Measurements from ENCODE around the gene ASH1L. TPM values are rescaled to one million over a fixed set of nuclear protein-coding genes. Genes with fewer than 3 reads are reported as not detected.
A peak's percentile ranks its signal among the peaks of the same experiment; 100 is the strongest.
"Not testable (repeated sequence)": the region's sequence is repeated elsewhere in the genome, so short reads cannot be mapped to it uniquely, and the experiment has no call there.

Gene ASH1L
- total and polyA plus RNA-seq, 7 experiments from 2014 or later = 20.1 to 109 (median 87.0) TPM

- peaks cover 0 to 48% (median 3%) of the 10 kb centered on the region in 3 experiments for H3K36me3 ChIP-seq (ENCODE audit: control insufficient read depth in 2 of 3, insufficient read depth in 3 of 3, low read length in 3 of 3)
- H3K27me3 ChIP-seq (ENCODE audit: control insufficient read depth in 2 of 2, insufficient read depth in 2 of 2, low read length in 2 of 2); H3K4me1 ChIP-seq (ENCODE audit: control insufficient read depth in 2 of 2, insufficient read depth in 2 of 2, low read length in 2 of 2); H3K27me3 Mint-ChIP-seq; H3K4me3 Mint-ChIP-seq; H3K4me3 ChIP-seq (ENCODE audit: low read length); H3K9me3 Mint-ChIP-seq; H3K9me3 ChIP-seq (ENCODE audit: control insufficient read depth in 2 of 3, low read length in 3 of 3); H3K4me1 Mint-ChIP-seq; DNase-seq; H3K27ac Mint-ChIP-seq; POLR2A ChIA-PET; intact Hi-C loops (cut with micrococcal nuclease); H3K27ac ChIP-seq (ENCODE audit: low read depth, low read length); ATAC-seq: not testable (repeated sequence)
- H3K36me3 Mint-ChIP-seq = peaks cover 4 to 34% (median 28%) of the 10 kb centered on the region in 5 donors
- CTCF ChIA-PET = interaction anchor here (0.6 kb wide), 1 partner anchor 720 kb away, joined by 3 read pairs; the partner anchor contains the start of gene SEMA4A
These were observed 128.7 kb downstream of the ASH1L start for GRCh38 chr1:155433831-155434389.

DNA sequence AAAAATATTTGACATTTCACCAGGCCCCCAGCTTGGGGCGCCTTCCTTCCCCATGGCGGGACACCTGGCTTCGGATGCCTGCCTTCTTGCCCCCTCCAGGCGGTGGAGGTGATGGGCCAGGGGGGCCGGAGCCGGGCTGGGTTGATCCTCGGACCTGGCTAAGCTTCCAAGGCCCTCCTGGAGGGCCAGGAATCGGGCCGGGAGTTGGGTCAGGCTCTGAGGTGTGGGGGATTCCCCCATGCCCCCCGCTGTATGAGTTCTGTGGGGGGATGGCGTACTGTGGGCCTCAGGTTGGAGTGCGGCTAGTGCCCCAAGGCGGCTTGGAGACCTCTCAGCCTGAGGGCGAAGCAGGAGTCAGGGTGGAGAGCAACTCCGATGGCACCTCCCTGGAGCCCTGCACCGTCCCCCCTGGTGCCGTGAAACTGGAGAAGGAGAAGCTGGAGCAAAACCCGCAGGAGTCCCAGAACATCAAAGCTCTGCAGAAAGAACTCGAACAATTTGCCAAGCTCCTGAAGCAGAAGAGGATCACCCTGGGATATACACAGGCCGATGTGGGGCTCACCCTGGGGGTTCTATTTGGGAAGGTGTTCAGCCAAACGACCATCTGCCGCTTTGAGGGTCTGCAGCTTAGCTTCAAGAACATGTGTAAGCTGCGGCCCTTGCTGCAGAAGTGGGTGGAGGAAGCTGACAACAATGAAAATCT, 129.3 kb downstream of the ASH1L start:
- H3K4me1 ChIP-seq (ENCODE audit: control insufficient read depth in 2 of 2, insufficient read depth in 2 of 2, low read length in 2 of 2); H3K27me3 ChIP-seq (ENCODE audit: control insufficient read depth in 2 of 2, insufficient read depth in 2 of 2, low read length in 2 of 2); H3K9me3 Mint-ChIP-seq; DNase-seq; ATAC-seq; intact Hi-C loops (cut with micrococcal nuclease); H3K4me3 ChIP-seq (ENCODE audit: low read length); H3K9me3 ChIP-seq (ENCODE audit: control insufficient read depth in 2 of 3, low read length in 3 of 3); H3K27ac ChIP-seq (ENCODE audit: low read depth, low read length); CTCF ChIA-PET; H3K27ac Mint-ChIP-seq; H3K4me1 Mint-ChIP-seq; H3K4me3 Mint-ChIP-seq; H3K27me3 Mint-ChIP-seq: not testable (repeated sequence)
- peaks cover 0 to 29% (median 21%) of the 10 kb centered on the region in 5 donors for H3K36me3 Mint-ChIP-seq
- POLR2A ChIA-PET = interaction anchor here (0.6 kb wide), 1 partner anchor 34 kb away, joined by 3 read pairs; no protein-coding TSS in a partner anchor
- peaks cover 0 to 42% (median 3%) of the 10 kb centered on the region in 3 experiments for H3K36me3 ChIP-seq (ENCODE audit: control insufficient read depth in 2 of 3, insufficient read depth in 3 of 3, low read length in 3 of 3)

GRCh38 chr1:155424091-155424490, 138.5 kb downstream of the ASH1L start:
- Histone ChIP-seq H3K27me3 (ENCODE audit: control insufficient read depth in 2 of 2, insufficient read depth in 2 of 2, low read length in 2 of 2) (no peaks in the 10 kb centered on the region), H3K4me3 (ENCODE audit: low read length) (no peak overlapping the region), H3K4me1 (ENCODE audit: control insufficient read depth in 2 of 2, insufficient read depth in 2 of 2, low read length in 2 of 2) (no peaks in the 10 kb centered on the region), H3K36me3 (ENCODE audit: control insufficient read depth in 2 of 3, insufficient read depth in 3 of 3, low read length in 3 of 3) (peaks cover 0 to 6% (median 0%) of the 10 kb centered on the region in 3 experiments), H3K9me3 (ENCODE audit: control insufficient read depth in 2 of 3, low read length in 3 of 3) (no peaks in the 10 kb centered on the region), H3K27ac (ENCODE audit: low read depth, low read length) (no peak overlapping the region)
- H3K27me3 Mint-ChIP-seq = no peaks in the 10 kb centered on the region
- H3K36me3 Mint-ChIP-seq = peaks cover 0 to 17% (median 4%) of the 10 kb centered on the region in 5 donors
- peaks cover 0 to 2% (median 0%) of the 10 kb centered on the region in 11 donors for H3K9me3 Mint-ChIP-seq
- POLR2A ChIA-PET = no interaction called here
- ATAC-seq = no peak
- CTCF ChIA-PET = no interaction called here
- H3K4me3 Mint-ChIP-seq = no peak overlapping the region
- peak overlapping the region in 1 of 9 donors; percentile 36 for H3K27ac Mint-ChIP-seq
- peaks cover 0 to 7% (median 5%) of the 10 kb centered on the region in 7 donors for H3K4me1 Mint-ChIP-seq
- no peak for DNase-seq
- intact Hi-C loops (cut with micrococcal nuclease) = no loop called here

- H3K27ac Mint-ChIP-seq = peak overlapping the region in 2 of 9 donors; percentile 31 to 46
These were observed 141.8 kb downstream of the ASH1L start for GRCh38 chr1:155420788-155421187.

GRCh38 chr1:155411840-155412239, 150.8 kb downstream of the ASH1L start:
- H3K9me3 ChIP-seq (ENCODE audit: control insufficient read depth in 2 of 3, low read length in 3 of 3); H3K27me3 Mint-ChIP-seq; ATAC-seq; DNase-seq; intact Hi-C loops (cut with micrococcal nuclease); H3K4me1 ChIP-seq (ENCODE audit: control insufficient read depth in 2 of 2, insufficient read depth in 2 of 2, low read length in 2 of 2); CTCF ChIA-PET; H3K4me1 Mint-ChIP-seq; H3K9me3 Mint-ChIP-seq; H3K27ac ChIP-seq (ENCODE audit: low read depth, low read length); H3K4me3 ChIP-seq (ENCODE audit: low read length); H3K4me3 Mint-ChIP-seq; H3K27me3 ChIP-seq (ENCODE audit: control insufficient read depth in 2 of 2, insufficient read depth in 2 of 2, low read length in 2 of 2): not testable (repeated sequence)
- peak overlapping the region in 3 of 9 donors; percentile 5 to 56 (median 40) for H3K27ac Mint-ChIP-seq
- POLR2A ChIA-PET = interaction anchor here (0.5 to 0.7 kb wide), 2 partner anchors 170 to 752 kb away, joined by 3 read pairs; no protein-coding TSS in a partner anchor
- peaks cover 4 to 33% (median 12%) of the 10 kb centered on the region in 5 donors for H3K36me3 Mint-ChIP-seq
- H3K36me3 ChIP-seq (ENCODE audit: control insufficient read depth in 2 of 3, insufficient read depth in 3 of 3, low read length in 3 of 3) = peaks cover 0 to 43% (median 10%) of the 10 kb centered on the region in 3 experiments

More at GRCh38 chr1:155420788-155421187, 141.8 kb downstream of the ASH1L start:
- H3K9me3 Mint-ChIP-seq = peaks cover 0 to 2% (median 0%) of the 10 kb centered on the region in 11 donors
- H3K36me3 Mint-ChIP-seq = peaks cover 0 to 25% (median 4%) of the 10 kb centered on the region in 5 donors
- ChIA-PET POLR2A (no interaction called here), CTCF (interaction anchor here (0.6 kb wide), 1 partner anchor 9 kb away, joined by 3 read pairs; no protein-coding TSS in a partner anchor)
- Histone ChIP-seq H3K27me3 (ENCODE audit: control insufficient read depth in 2 of 2, insufficient read depth in 2 of 2, low read length in 2 of 2) (no peaks in the 10 kb centered on the region), H3K27ac (ENCODE audit: low read depth, low read length) (no peak overlapping the region), H3K9me3 (ENCODE audit: control insufficient read depth in 2 of 3, low read length in 3 of 3) (no peaks in the 10 kb centered on the region), H3K36me3 (ENCODE audit: control insufficient read depth in 2 of 3, insufficient read depth in 3 of 3, low read length in 3 of 3) (peaks cover 0 to 14% (median 0%) of the 10 kb centered on the region in 3 experiments), H3K4me3 (ENCODE audit: low read length) (no peak overlapping the region), H3K4me1 (ENCODE audit: control insufficient read depth in 2 of 2, insufficient read depth in 2 of 2, low read length in 2 of 2) (no peaks in the 10 kb centered on the region)
- DNase-seq (no peak), ATAC-seq (no peak)
- peaks cover 3 to 14% (median 8%) of the 10 kb centered on the region in 7 donors for H3K4me1 Mint-ChIP-seq
- H3K27me3 Mint-ChIP-seq = no peaks in the 10 kb centered on the region
- intact Hi-C loops (cut with micrococcal nuclease) = no loop called here
- no peak overlapping the region for H3K4me3 Mint-ChIP-seq

- H3K27me3 ChIP-seq (ENCODE audit: control insufficient read depth in 2 of 2, insufficient read depth in 2 of 2, low read length in 2 of 2) = no peaks in the 10 kb centered on the region
- peaks cover 0 to 9% (median 0%) of the 10 kb centered on the region in 7 donors for H3K4me1 Mint-ChIP-seq
- H3K27me3 Mint-ChIP-seq = no peaks in the 10 kb centered on the region
- peaks cover 4 to 33% (median 12%) of the 10 kb centered on the region in 5 donors for H3K36me3 Mint-ChIP-seq
- H3K36me3 ChIP-seq (ENCODE audit: control insufficient read depth in 2 of 3, insufficient read depth in 3 of 3, low read length in 3 of 3) = peaks cover 0 to 44% (median 10%) of the 10 kb centered on the region in 3 experiments
- no peak overlapping the region for H3K27ac ChIP-seq (ENCODE audit: low read depth, low read length)
- CTCF ChIA-PET = interaction anchor here (0.6 kb wide), 1 partner anchor 9 kb away, joined by 5 read pairs; no protein-coding TSS in a partner anchor
- intact Hi-C loops (cut with micrococcal nuclease) = no loop called here
- no peaks in the 10 kb centered on the region for H3K9me3 Mint-ChIP-seq
- H3K4me3 ChIP-seq (ENCODE audit: low read length) = no peak overlapping the region
- no peak overlapping the region for H3K4me3 Mint-ChIP-seq
- no peaks in the 10 kb centered on the region for H3K4me1 ChIP-seq (ENCODE audit: control insufficient read depth in 2 of 2, insufficient read depth in 2 of 2, low read length in 2 of 2)
- ATAC-seq (no peak), DNase-seq (no peak)
- H3K9me3 ChIP-seq (ENCODE audit: control insufficient read depth in 2 of 3, low read length in 3 of 3) = no peaks in the 10 kb centered on the region
- peak overlapping the region in 2 of 9 donors; percentile 31 to 48 for H3K27ac Mint-ChIP-seq
- POLR2A ChIA-PET = interaction anchor here (0.6 kb wide), 1 partner anchor 65 kb away, joined by 3 read pairs; no protein-coding TSS in a partner anchor
These were observed 151.7 kb downstream of the ASH1L start for GRCh38 chr1:155410931-155411330.
